Measurements from ENCODE around the gene DBP.

DNA sequence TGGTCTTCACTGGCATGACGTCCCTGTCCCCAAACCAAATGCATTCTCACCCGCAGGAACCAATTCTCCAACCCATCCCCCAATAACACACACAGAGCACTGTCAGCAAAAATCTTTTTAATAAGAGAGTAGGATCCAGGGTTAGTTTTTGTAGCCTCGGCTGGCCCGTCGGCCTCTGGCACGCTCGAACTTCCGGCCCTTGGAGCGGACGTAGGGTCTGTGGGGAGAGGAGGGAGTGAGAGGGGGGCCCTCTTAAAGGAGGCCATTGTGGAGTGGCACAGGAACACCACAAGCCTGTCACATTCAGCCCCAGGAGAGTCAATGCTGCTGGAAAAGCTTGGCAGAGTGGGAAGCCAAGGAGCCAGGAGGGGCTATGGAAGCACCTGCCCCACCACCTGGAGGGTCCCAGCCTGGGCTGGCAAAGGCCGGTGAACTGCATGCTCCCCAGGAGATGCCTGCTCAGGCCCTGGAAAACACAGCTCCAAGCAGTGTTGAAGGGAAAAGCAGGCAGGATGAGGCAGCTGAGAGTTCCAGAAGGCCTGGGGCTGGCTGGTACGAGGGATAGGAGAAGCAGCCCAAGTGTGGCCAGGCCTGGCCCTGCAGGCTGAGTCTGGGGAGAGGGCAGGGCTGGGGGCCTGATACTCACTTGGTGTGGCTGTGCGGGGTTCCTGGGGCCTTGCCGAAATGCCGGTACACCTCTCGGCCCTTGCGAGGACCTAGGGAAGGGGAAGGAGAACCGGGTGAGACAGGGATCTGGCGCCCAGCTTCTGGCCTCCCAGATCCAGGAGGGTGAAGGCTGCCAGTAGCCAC lies 21.7 kb downstream of the DBP start:
- TF ChIP-seq POLR2AphosphoS5 (IDR thresholded peaks at IDR 0.05; ENCODE audit: low read depth, low read length): no peak
- no peak for TF ChIP-seq SIN3A (IDR thresholded peaks at IDR 0.05; ENCODE audit: borderline replicate concordance, insufficient read depth, low read length)
- TF ChIP-seq, protein P1, sequence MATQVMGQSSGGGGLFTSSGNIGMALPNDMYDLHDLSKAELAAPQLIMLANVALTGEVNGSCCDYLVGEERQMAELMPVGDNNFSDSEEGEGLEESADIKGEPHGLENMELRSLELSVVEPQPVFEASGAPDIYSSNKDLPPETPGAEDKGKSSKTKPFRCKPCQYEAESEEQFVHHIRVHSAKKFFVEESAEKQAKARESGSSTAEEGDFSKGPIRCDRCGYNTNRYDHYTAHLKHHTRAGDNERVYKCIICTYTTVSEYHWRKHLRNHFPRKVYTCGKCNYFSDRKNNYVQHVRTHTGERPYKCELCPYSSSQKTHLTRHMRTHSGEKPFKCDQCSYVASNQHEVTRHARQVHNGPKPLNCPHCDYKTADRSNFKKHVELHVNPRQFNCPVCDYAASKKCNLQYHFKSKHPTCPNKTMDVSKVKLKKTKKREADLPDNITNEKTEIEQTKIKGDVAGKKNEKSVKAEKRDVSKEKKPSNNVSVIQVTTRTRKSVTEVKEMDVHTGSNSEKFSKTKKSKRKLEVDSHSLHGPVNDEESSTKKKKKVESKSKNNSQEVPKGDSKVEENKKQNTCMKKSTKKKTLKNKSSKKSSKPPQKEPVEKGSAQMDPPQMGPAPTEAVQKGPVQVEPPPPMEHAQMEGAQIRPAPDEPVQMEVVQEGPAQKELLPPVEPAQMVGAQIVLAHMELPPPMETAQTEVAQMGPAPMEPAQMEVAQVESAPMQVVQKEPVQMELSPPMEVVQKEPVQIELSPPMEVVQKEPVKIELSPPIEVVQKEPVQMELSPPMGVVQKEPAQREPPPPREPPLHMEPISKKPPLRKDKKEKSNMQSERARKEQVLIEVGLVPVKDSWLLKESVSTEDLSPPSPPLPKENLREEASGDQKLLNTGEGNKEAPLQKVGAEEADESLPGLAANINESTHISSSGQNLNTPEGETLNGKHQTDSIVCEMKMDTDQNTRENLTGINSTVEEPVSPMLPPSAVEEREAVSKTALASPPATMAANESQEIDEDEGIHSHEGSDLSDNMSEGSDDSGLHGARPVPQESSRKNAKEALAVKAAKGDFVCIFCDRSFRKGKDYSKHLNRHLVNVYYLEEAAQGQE (IDR thresholded peaks at IDR 0.05; ENCODE audit: insufficient read depth in 1 of 2, low read depth in 2 of 2, low read length in 2 of 2): no peak
- no peak for TF ChIP-seq FOXP2 (optimal IDR thresholded peaks at IDR 0.05; ENCODE audit: borderline replicate concordance, extremely low read depth, extremely low read length, insufficient read depth)
